Trophoblast cell (in vitro differentiated cells and primary cell): Measurements from ENCODE around the gene SIL1.

Source experiments
- DNase-seq, 2 donors: peaks; one replicate each; pipeline ENCODE4 v3.0.0-alpha.2; 2016
- H2AFZ ChIP-seq: 2 replicates; pipeline ENCODE4 v1.6.1; 2013; ENCODE audit warnings: low read length, moderate library complexity, mild to moderate bottlenecking; ENCODE audit not compliant: insufficient read depth, poor library complexity
- H2AK5ac ChIP-seq: 2 replicates; pipeline ENCODE4 v1.6.1; 2013; ENCODE audit warnings: mild to moderate bottlenecking, low read length
- H2BK120ac ChIP-seq: 2 replicates; pipeline ENCODE4 v1.6.1; 2013; ENCODE audit warnings: low read length, mild to moderate bottlenecking, moderate library complexity; ENCODE audit not compliant: insufficient read depth, poor library complexity
- H2BK12ac ChIP-seq: 2 replicates; pipeline ENCODE4 v1.6.1; 2013; ENCODE audit warnings: mild to moderate bottlenecking, low read length, moderate library complexity
- H2BK5ac ChIP-seq: 2 replicates; pipeline ENCODE4 v1.6.1; 2013; ENCODE audit warnings: low read length, low read depth, moderate library complexity, mild to moderate bottlenecking; ENCODE audit not compliant: poor library complexity
- H3K14ac ChIP-seq: 2 replicates; pipeline ENCODE4 v1.6.1; 2013; ENCODE audit warnings: mild to moderate bottlenecking, low read length
- H3K18ac ChIP-seq: 2 replicates; pipeline ENCODE4 v1.6.1; 2013; ENCODE audit warnings: mild to moderate bottlenecking, low read length
- H3K23ac ChIP-seq: 2 replicates; pipeline ENCODE4 v1.6.1; 2013; ENCODE audit warnings: low read length
- H3K27ac ChIP-seq: 2 replicates; pipeline ENCODE4 v1.5.1; 2013; ENCODE audit warnings: low read depth, mild to moderate bottlenecking, inconsistent platforms, low read length, moderate library complexity
- H3K27me3 ChIP-seq: 2 replicates; pipeline ENCODE4 v1.6.1; 2013; ENCODE audit warnings: inconsistent platforms, mild to moderate bottlenecking, low read length, moderate library complexity; ENCODE audit not compliant: insufficient read depth
- H3K36me3 ChIP-seq, 2 experiments: 1 replicate in 1 of 2; 2 replicates in 1 of 2; pipeline ENCODE4 v1.6.1; 2013; ENCODE audit warnings: low read length in 2 of 2, mild to moderate bottlenecking in 2 of 2, moderate library complexity in 1 of 2; ENCODE audit not compliant: insufficient read depth in 2 of 2, control insufficient read depth in 1 of 2
- H3K4ac ChIP-seq: 2 replicates; pipeline ENCODE4 v1.6.1; 2013; ENCODE audit warnings: low read depth, mild to moderate bottlenecking, low read length, moderate library complexity
- H3K4me1 ChIP-seq, 2 experiments: 1 replicate in 1 of 2; 2 replicates in 1 of 2; pipeline ENCODE4 v1.6.1; 2013; ENCODE audit warnings: low read length in 2 of 2, mild to moderate bottlenecking in 2 of 2, moderate library complexity in 1 of 2; ENCODE audit not compliant: insufficient read depth in 2 of 2, control insufficient read depth in 1 of 2
- H3K4me2 ChIP-seq: 2 replicates; pipeline ENCODE4 v1.6.1; 2013; ENCODE audit warnings: inconsistent platforms, mild to moderate bottlenecking, low read length, moderate library complexity
- H3K4me3 ChIP-seq: 2 replicates; pipeline ENCODE4 v1.5.1; 2013; ENCODE audit warnings: mild to moderate bottlenecking, low read depth, low read length, inconsistent platforms
- H3K79me1 ChIP-seq: one replicate; pipeline ENCODE4 v1.6.1; 2013; ENCODE audit warnings: low read length
- H3K79me2 ChIP-seq: 2 replicates; pipeline ENCODE4 v1.6.1; 2013; ENCODE audit warnings: low read length, mild to moderate bottlenecking; ENCODE audit not compliant: control insufficient read depth, insufficient read depth, poor library complexity
- H3K9ac ChIP-seq: 2 replicates; pipeline ENCODE4 v1.6.1; 2013; ENCODE audit warnings: mild to moderate bottlenecking, low read length
- H3K9me3 ChIP-seq: 2 replicates; pipeline ENCODE4 v1.6.1; 2013; ENCODE audit warnings: low read depth, mild to moderate bottlenecking, control low read depth, inconsistent platforms, low read length; ENCODE audit not compliant: insufficient read depth
- H4K12ac ChIP-seq: 2 replicates; pipeline ENCODE4 v1.6.1; 2013; ENCODE audit warnings: low read depth, mild to moderate bottlenecking, low read length, moderate library complexity
- H4K8ac ChIP-seq: 2 replicates; pipeline ENCODE4 v1.6.1; 2013; ENCODE audit warnings: low read depth, mild to moderate bottlenecking, low read length, moderate library complexity
- H4K91ac ChIP-seq: one replicate; pipeline ENCODE4 v1.6.1; 2013; ENCODE audit warnings: low read depth, mild to moderate bottlenecking, low read length, moderate library complexity
- WGBS: extraction: QIAGEN DNeasy Blood & Tissue Kit; methylation state at CpG from one replicate; pipeline ENCODE4 v1.1.7; 2013; ENCODE audit warnings: missing lambda C conversion rate; ENCODE audit not compliant: insufficient read length, insufficient coverage; ENCODE audit errors: extremely low coverage; 5-methylcytosine and 5-hydroxymethylcytosine counted together

Gene SIL1

DNA sequence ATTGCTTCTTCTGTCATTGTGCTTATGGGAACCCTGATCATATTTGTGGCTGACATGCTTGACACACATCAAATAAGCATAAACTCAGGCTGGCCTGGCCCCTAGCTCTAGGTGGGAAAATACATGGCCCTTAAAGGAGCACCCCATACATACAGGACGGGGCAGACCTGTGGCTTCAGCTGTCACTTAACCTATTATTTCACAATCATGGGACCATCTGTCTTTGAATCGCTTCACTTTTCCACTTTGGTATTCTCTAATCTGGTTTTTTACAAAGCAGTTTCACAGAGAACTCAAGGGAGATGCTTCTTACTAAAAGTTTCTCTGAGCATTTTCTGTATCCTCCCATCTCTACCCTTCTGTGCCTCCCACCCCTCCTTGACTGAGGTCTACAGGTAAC, 288.4 kb downstream of the SIL1 start:
- Histone ChIP-seq H4K8ac (no peak overlapping the region), H3K14ac (no peak overlapping the region), H3K23ac (no peak overlapping the region), H2BK12ac (no peak overlapping the region), H2BK5ac (no peak overlapping the region), H3K4ac (no peak overlapping the region), H3K4me1 (peaks cover 3% of the 10 kb centered on the region in 2 experiments), H2BK120ac (no peak overlapping the region), H3K9ac (no peak overlapping the region), H3K4me3 (no peak overlapping the region), H2AFZ (no peak overlapping the region), H3K18ac (no peak overlapping the region), H2AK5ac (no peak overlapping the region), H3K4me2 (no peak overlapping the region), H3K9me3 (no peaks in the 10 kb centered on the region), H3K27ac (no peak overlapping the region), H3K79me2 (no peaks in the 10 kb centered on the region), H3K27me3 (no peaks in the 10 kb centered on the region), H4K12ac (no peak overlapping the region), H3K79me1 (no peaks in the 10 kb centered on the region), H3K36me3 (peaks cover 15 to 19% of the 10 kb centered on the region in 2 experiments), H4K91ac (no peak overlapping the region)
- no CpG with 5 or more reads among the region's 2 CpGs for WGBS
- no peak for DNase-seq

DNA sequence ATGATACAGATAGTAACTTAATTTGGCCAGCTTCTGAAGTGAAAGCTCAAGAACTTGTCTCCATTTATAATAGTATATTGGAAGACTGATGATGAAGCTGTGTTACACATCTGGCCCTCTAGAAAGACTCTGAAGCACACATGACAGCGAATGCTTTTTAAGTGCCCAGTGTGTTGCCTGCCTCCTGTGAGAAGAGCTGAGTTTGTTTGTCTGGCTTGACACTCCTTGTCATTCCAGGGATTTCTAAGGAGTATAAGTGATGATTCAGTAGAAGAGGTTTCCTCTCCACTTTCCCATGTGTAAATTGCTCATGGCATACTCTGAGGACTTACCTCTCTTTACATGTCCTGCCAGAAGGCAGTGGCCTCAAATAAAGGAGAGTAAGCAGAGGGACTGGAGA, 292.6 kb downstream of the SIL1 start:
- WGBS: no CpG with 5 or more reads among the region's 1 CpG

DNA sequence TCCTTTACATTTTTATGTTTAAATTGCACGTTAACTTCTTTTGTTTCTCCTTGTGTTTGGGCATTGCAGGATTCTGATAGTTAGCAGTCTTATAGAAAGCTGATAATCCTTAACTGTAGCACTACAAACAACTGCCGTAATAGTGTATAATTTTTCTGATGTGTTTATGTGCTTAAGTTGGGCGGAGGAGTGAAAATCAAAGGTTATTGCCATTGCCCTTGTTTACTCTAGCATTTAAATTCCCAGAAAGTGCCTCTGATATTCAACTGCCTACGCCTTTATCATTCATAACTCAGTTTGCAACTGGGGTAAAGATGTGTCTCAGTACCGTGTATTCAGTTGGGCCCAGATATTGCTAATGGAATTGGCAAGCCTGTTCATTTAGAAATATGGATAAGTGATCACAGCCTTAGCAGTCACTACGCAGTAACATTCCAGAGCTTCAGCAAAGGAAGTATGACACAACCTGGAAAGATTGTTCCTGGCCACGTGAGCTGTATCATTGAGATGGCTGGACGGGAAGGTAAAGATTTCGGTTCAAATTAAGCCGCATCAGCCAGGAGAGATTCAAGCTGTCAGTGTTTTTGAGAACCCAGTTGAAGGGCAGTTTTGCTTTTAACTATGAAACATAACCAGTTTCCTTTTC, 294.9 kb downstream of the SIL1 start:
- no peaks in the 10 kb centered on the region for H3K79me2 ChIP-seq
- H2BK120ac ChIP-seq: no peak overlapping the region
- no peak overlapping the region for H3K4ac ChIP-seq
- H3K14ac ChIP-seq: no peak overlapping the region
- H3K79me1 ChIP-seq: peaks cover 3% of the 10 kb centered on the region
- H2AFZ ChIP-seq: no peak overlapping the region
- H2AK5ac ChIP-seq: no peak overlapping the region
- no CpG with 5 or more reads among the region's 10 CpGs for WGBS
- H4K8ac ChIP-seq: no peak overlapping the region
- H3K9ac ChIP-seq: no peak overlapping the region
- H3K9me3 ChIP-seq: no peaks in the 10 kb centered on the region
- peak; percentile 40 to 76 for DNase-seq
- peaks cover 9 to 15% of the 10 kb centered on the region in 2 experiments for H3K36me3 ChIP-seq
- no peak overlapping the region for H3K4me3 ChIP-seq
- peak overlapping the region; percentile 29 for H3K4me2 ChIP-seq
- no peak overlapping the region for H3K23ac ChIP-seq
- no peak overlapping the region for H2BK5ac ChIP-seq
- no peak overlapping the region for H4K91ac ChIP-seq
- H2BK12ac ChIP-seq: no peak overlapping the region
- peaks cover 14 to 19% of the 10 kb centered on the region in 2 experiments for H3K4me1 ChIP-seq
- no peak overlapping the region for H3K18ac ChIP-seq
- no peak overlapping the region for H4K12ac ChIP-seq
- no peak overlapping the region for H3K27ac ChIP-seq
- H3K27me3 ChIP-seq: no peaks in the 10 kb centered on the region

More for the DNA sequence above, 292.6 kb downstream of the SIL1 start:
- no peaks in the 10 kb centered on the region for H3K27me3 ChIP-seq
- no peak overlapping the region for H3K27ac ChIP-seq
- H3K4me2 ChIP-seq: no peak overlapping the region
- H3K14ac ChIP-seq: no peak overlapping the region
- H3K4ac ChIP-seq: no peak overlapping the region
- DNase-seq: peak; percentile 64 to 82
- H2BK5ac ChIP-seq: no peak overlapping the region
- H2AK5ac ChIP-seq: no peak overlapping the region
- H3K18ac ChIP-seq: no peak overlapping the region
- no peak overlapping the region for H2BK120ac ChIP-seq
- no peak overlapping the region for H4K91ac ChIP-seq
- no peak overlapping the region for H2BK12ac ChIP-seq
- H3K79me2 ChIP-seq: no peaks in the 10 kb centered on the region
- H3K4me3 ChIP-seq: no peak overlapping the region
- no peak overlapping the region for H3K9ac ChIP-seq
- peaks cover 12 to 20% of the 10 kb centered on the region in 2 experiments for H3K36me3 ChIP-seq
- H3K23ac ChIP-seq: no peak overlapping the region
- peaks cover 14 to 17% of the 10 kb centered on the region in 2 experiments for H3K4me1 ChIP-seq
- peaks cover 3% of the 10 kb centered on the region for H3K79me1 ChIP-seq
- no peaks in the 10 kb centered on the region for H3K9me3 ChIP-seq
- no peak overlapping the region for H2AFZ ChIP-seq
- no peak overlapping the region for H4K12ac ChIP-seq
- H4K8ac ChIP-seq: no peak overlapping the region

DNA sequence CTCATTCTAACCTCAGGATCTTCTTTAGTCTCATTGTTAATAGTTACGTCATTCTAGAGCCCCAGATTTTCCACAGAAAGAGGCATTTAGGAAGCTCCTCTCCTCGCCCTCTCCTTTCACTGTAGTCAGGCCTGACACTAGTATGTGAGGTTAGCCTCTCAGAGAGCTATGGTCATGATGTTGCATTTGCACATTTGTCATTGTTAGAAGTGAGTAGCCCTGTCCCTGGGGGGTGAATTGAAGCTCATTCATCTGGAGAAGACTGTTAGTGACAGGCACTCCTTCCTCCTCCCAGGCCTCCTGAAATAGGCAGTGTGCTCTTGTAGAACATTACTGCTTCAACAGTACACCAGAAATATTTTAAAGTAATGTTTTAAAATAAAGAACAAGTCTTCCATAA, 296.5 kb downstream of the SIL1 start:
- no peak for DNase-seq
- Histone ChIP-seq H3K27me3 (no peaks in the 10 kb centered on the region), H3K79me2 (no peaks in the 10 kb centered on the region), H4K8ac (no peak overlapping the region), H3K79me1 (peaks cover 3% of the 10 kb centered on the region), H4K12ac (no peak overlapping the region), H3K4ac (no peak overlapping the region), H2BK120ac (no peak overlapping the region), H2BK5ac (no peak overlapping the region), H3K4me1 (peaks cover 14 to 19% of the 10 kb centered on the region in 2 experiments), H3K9ac (no peak overlapping the region), H3K14ac (no peak overlapping the region), H3K9me3 (no peaks in the 10 kb centered on the region), H2AK5ac (no peak overlapping the region), H3K27ac (no peak overlapping the region), H2AFZ (no peak overlapping the region), H3K36me3 (peaks cover 5 to 14% of the 10 kb centered on the region in 2 experiments), H2BK12ac (no peak overlapping the region), H4K91ac (no peak overlapping the region), H3K18ac (no peak overlapping the region), H3K4me3 (no peak overlapping the region), H3K23ac (no peak overlapping the region), H3K4me2 (no peak overlapping the region)
- no CpG with 5 or more reads among the region's 2 CpGs for WGBS
